ENCODE measurements around the gene NKX2-3.

GRCh38 chr10:99583687-99584086 is 50.9 kb downstream of the NKX2-3 start:
- TF ChIP-seq EZH2phosphoT487 (IDR thresholded peaks at IDR 0.05; ENCODE audit: low read depth, severe bottlenecking, unreplicated experiment) (no peak), CTCF (IDR thresholded peaks at IDR 0.05; ENCODE audit: poor library complexity) (no peak)
